CD4-positive, alpha-beta T cell treated with Interleukin-15 for 4 hours (primary cell): ENCODE data around the gene IQCF6.
"Not testable (repeated sequence)": the region's sequence is repeated elsewhere in the genome, so short reads cannot be mapped to it uniquely, and the experiment has no call there.

Experiments used
- DNase-seq: peaks from one replicate; pipeline ENCODE4 v3.0.0-alpha.2; 2020; ENCODE audit warnings: low spot score

Gene IQCF6

GRCh38 chr3:51759203-51759602 is 19.8 kb downstream of the IQCF6 start:
- DNase-seq = no peak

GRCh38 chr3:51753763-51754750 is 25.0 kb downstream of the IQCF6 start:
- DNase-seq = not testable (repeated sequence)

GRCh38 chr3:51751287-51751686 is 27.8 kb downstream of the IQCF6 start:
- DNase-seq = no peak

- DNase-seq = no peak
These were observed 28.2 kb downstream of the IQCF6 start for GRCh38 chr3:51750878-51751277.

- no peak for DNase-seq
These were observed 30.7 kb downstream of the IQCF6 start for GRCh38 chr3:51748327-51748726.

- no peak for DNase-seq
These were observed 31.2 kb downstream of the IQCF6 start for GRCh38 chr3:51747840-51748239.

GRCh38 chr3:51742978-51743377 is 36.1 kb downstream of the IQCF6 start:
- not testable (repeated sequence) for DNase-seq

GRCh38 chr3:51742320-51742719 is 36.7 kb downstream of the IQCF6 start:
- DNase-seq = not testable (repeated sequence)

GRCh38 chr3:51739110-51739509 is 39.9 kb downstream of the IQCF6 start:
- DNase-seq = no peak

- DNase-seq = no peak
These were observed 43.1 kb downstream of the IQCF6 start for GRCh38 chr3:51735950-51736349.

- DNase-seq = no peak
These were observed 44.0 kb downstream of the IQCF6 start for GRCh38 chr3:51735039-51735438.

- DNase-seq = no peak
These were observed 44.5 kb downstream of the IQCF6 start for GRCh38 chr3:51734572-51734907.

- no peak for DNase-seq
These were observed 45.0 kb downstream of the IQCF6 start for GRCh38 chr3:51733859-51734571.

- DNase-seq = no peak
These were observed 49.9 kb downstream of the IQCF6 start for GRCh38 chr3:51729042-51729633.
